Upper lobe of left lung (tissue), 4 donors: ENCODE measurements around the gene B3GALNT1.

Experiments used
- EP300 ChIP-seq, 4 donors: sonication (generic); formaldehyde crosslinking; IDR thresholded peaks; one replicate each; pipeline ENCODE4 v1.5.1; 2017; ENCODE audit warnings: antibody characterized with exemption in 4 of 4, control low read depth in 2 of 4
- POLR2A ChIP-seq, 4 donors: fragments of 450-650 bp; IDR thresholded peaks; one replicate each; pipeline ENCODE4 v1.5.1; 2016 to 2017; ENCODE audit warnings: antibody characterized with exemption in 4 of 4, mild to moderate bottlenecking in 2 of 4
- POLR2AphosphoS5 ChIP-seq, 2 donors: sonication (generic); formaldehyde crosslinking; IDR thresholded peaks; one replicate each; pipeline ENCODE4 v1.5.1; 2017; ENCODE audit warnings: antibody characterized with exemption in 2 of 2
- TF ChIP-seq, protein P1 (sequence below), 6 experiments: fragments of 450-650 bp in 4 of 6; fragments of 200-600 bp in 2 of 6; sonication (generic) in 2 of 6; IDR thresholded peaks; one replicate each; pipeline ENCODE4 v1.5.1; 2016 to 2019; ENCODE audit warnings: antibody characterized with exemption in 6 of 6

DNA sequence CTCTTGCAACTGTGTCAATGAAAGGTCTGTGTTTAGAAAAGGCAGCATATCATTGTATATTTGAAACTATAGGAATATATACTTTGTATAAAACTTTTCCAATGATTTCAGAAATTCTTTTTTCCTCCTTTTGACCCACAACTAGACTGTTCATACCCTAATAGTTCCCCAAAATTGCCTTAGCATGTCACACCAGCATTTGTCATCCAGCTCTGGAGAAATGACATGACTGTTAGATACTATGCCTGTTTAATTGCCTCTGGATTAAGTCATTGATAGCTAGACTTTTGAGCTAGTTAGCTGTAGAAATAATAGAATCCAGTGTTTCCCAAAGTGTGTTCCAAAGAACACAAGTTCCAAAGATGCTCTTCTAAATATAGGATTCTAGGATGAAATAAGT, 32.4 kb downstream of the B3GALNT1 start:
- TF ChIP-seq POLR2AphosphoS5 (IDR thresholded peaks at IDR 0.05) (no peak), EP300 (IDR thresholded peaks at IDR 0.05) (no peak), POLR2A (IDR thresholded peaks at IDR 0.05) (no peak)
- TF ChIP-seq, protein P1, sequence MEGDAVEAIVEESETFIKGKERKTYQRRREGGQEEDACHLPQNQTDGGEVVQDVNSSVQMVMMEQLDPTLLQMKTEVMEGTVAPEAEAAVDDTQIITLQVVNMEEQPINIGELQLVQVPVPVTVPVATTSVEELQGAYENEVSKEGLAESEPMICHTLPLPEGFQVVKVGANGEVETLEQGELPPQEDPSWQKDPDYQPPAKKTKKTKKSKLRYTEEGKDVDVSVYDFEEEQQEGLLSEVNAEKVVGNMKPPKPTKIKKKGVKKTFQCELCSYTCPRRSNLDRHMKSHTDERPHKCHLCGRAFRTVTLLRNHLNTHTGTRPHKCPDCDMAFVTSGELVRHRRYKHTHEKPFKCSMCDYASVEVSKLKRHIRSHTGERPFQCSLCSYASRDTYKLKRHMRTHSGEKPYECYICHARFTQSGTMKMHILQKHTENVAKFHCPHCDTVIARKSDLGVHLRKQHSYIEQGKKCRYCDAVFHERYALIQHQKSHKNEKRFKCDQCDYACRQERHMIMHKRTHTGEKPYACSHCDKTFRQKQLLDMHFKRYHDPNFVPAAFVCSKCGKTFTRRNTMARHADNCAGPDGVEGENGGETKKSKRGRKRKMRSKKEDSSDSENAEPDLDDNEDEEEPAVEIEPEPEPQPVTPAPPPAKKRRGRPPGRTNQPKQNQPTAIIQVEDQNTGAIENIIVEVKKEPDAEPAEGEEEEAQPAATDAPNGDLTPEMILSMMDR (IDR thresholded peaks at IDR 0.05), result no peak
